Kidney (tissue), 14 donors: Measurements from ENCODE around the gene ARHGAP42. TPM values are rescaled to one million over a fixed set of nuclear protein-coding genes. Genes with fewer than 3 reads are reported as not detected.

Experiments used
- DNase-seq, 5 donors: peaks; one replicate each; pipeline ENCODE4 v3.0.0-alpha.2; 2013 to 2020
- FAIRE-seq: peaks from 2 replicates; lab custom pipeline; 2012; peaks lifted over from hg19 to GRCh38; lab: Jason Lieb, UNC
- H3K27ac ChIP-seq, 2 donors: one replicate each; pipeline ENCODE4 v1.7.0; 2013; ENCODE audit warnings: low read depth in 2 of 2, low read length in 2 of 2, inconsistent platforms in 1 of 2
- H3K27me3 ChIP-seq: one replicate; pipeline ENCODE4 v1.7.1; 2013; ENCODE audit warnings: low read length, inconsistent platforms; ENCODE audit not compliant: control insufficient read depth, insufficient read depth
- H3K36me3 ChIP-seq, 3 donors: one replicate each; pipeline versions ENCODE4 v1.7.0 to v1.7.1; 2013; ENCODE audit warnings: low read length in 3 of 3, control low read depth in 1 of 3, inconsistent platforms in 1 of 3; ENCODE audit not compliant: insufficient read depth in 3 of 3, control insufficient read depth in 2 of 3
- H3K4me1 ChIP-seq, 3 donors: one replicate each; pipeline versions ENCODE4 v1.7.0 to v1.7.1; 2013; ENCODE audit warnings: low read length in 3 of 3, inconsistent platforms in 1 of 3, low read depth in 1 of 3; ENCODE audit not compliant: control insufficient read depth in 2 of 3, insufficient read depth in 2 of 3
- H3K4me3 ChIP-seq, 3 donors: one replicate each; pipeline versions ENCODE4 v1.7.0 to v1.8.1; 2013; ENCODE audit warnings: low read length in 3 of 3, control low read depth in 1 of 3, inconsistent platforms in 1 of 3
- H3K9ac ChIP-seq, 3 donors: one replicate each; pipeline versions ENCODE4 v1.7.0 to v1.7.1; 2013; ENCODE audit warnings: low read length in 3 of 3, control low read depth in 1 of 3, inconsistent platforms in 1 of 3
- H3K9me3 ChIP-seq, 3 donors: one replicate each; pipeline versions ENCODE4 v1.7.0 to v1.7.1; 2013; ENCODE audit warnings: low read length in 3 of 3, control low read depth in 1 of 3, inconsistent platforms in 1 of 3; ENCODE audit not compliant: control insufficient read depth in 2 of 3, insufficient read depth in 1 of 3
- CTCF ChIP-seq: IDR thresholded peaks from 3 replicates; pipeline ENCODE4 v1.5.1; 2012; ENCODE audit warnings: mild to moderate bottlenecking, moderate library complexity, borderline replicate concordance; ENCODE audit not compliant: insufficient read depth; ENCODE audit errors: extremely low read depth
- intact Hi-C: fragments of 100-400 bp; cut with DNase I; formaldehyde crosslinking; loops from one replicate; pipeline ENCODE4 v1.11.1; 2022
- polyA plus RNA-seq: library from polyadenylated mRNA; stranded (reverse); fragments of 350-450 nt; fragmentation: Illumina TruSeq; extraction: RNeasy Lipid Tissue Mini Kit (QIAGEN cat#74804); gene quantifications from one replicate; pipeline ENCODE4 v1.2.3, GENCODE V29; 2014; ENCODE audit warnings: low read depth, low replicate concordance; ENCODE audit not compliant: insufficient read depth
- total RNA-seq: library from RNA; stranded (reverse); fragmentation: NEBNext Ultra II Directional; extraction: Animal tissue kit (Norgen Biotek cat#: 25700); gene quantifications from one replicate; pipeline ENCODE4 v1.2.1, GENCODE V29; 2021
- donor health status: control.
- donor health status: control.
- donor health status: control.
- donor health status: control.
- donor health status: control.
- donor health status: DM: yes; HTN: yes; CAD: no.
- donor health status: Normal renal cell carcinoma (clear cell type).

Gene ARHGAP42
- total and polyA plus RNA-seq, 2 donors from 2014 or later = 4.2 to 18.9 TPM

- intact Hi-C loops = no loop called here
- TF ChIP-seq CTCF = no peak
- H3K9me3 ChIP-seq = no peaks in the 10 kb centered on the region
- FAIRE-seq (no peak), DNase-seq (no peak)
- no peaks in the 10 kb centered on the region for H3K27me3 ChIP-seq
- no peaks in the 10 kb centered on the region for H3K36me3 ChIP-seq
- H3K27ac ChIP-seq = no peak overlapping the region
- H3K4me1 ChIP-seq = no peaks in the 10 kb centered on the region
- H3K9ac ChIP-seq = no peak overlapping the region
- H3K4me3 ChIP-seq = no peak overlapping the region
Observed at GRCh38 chr11:100927579-100927978, 240.5 kb downstream of the ARHGAP42 start.

GRCh38 chr11:100928426-100928825 lies 241.3 kb downstream of the ARHGAP42 start:
- no peak for DNase-seq
- H3K27ac ChIP-seq = no peak overlapping the region
- no peaks in the 10 kb centered on the region for H3K4me1 ChIP-seq
- H3K27me3 ChIP-seq = no peaks in the 10 kb centered on the region
- no peaks in the 10 kb centered on the region for H3K36me3 ChIP-seq
- no peak overlapping the region for H3K9ac ChIP-seq
- FAIRE-seq = no peak
- no peak for TF ChIP-seq CTCF
- no peaks in the 10 kb centered on the region for H3K9me3 ChIP-seq
- no peak overlapping the region for H3K4me3 ChIP-seq
- intact Hi-C loops = no loop called here

- H3K36me3 ChIP-seq = no peaks in the 10 kb centered on the region
- no peak overlapping the region for H3K9ac ChIP-seq
- TF ChIP-seq CTCF = no peak
- DNase-seq (no peak), FAIRE-seq (peak; percentile 27)
- H3K9me3 ChIP-seq = no peaks in the 10 kb centered on the region
- intact Hi-C loops = no loop called here
- H3K4me3 ChIP-seq = no peak overlapping the region
- no peaks in the 10 kb centered on the region for H3K4me1 ChIP-seq
- no peaks in the 10 kb centered on the region for H3K27me3 ChIP-seq
- no peak overlapping the region for H3K27ac ChIP-seq
Observed at GRCh38 chr11:100929377-100929776, 242.3 kb downstream of the ARHGAP42 start.

- Histone ChIP-seq H3K36me3 (no peaks in the 10 kb centered on the region), H3K27ac (no peak overlapping the region), H3K9me3 (no peaks in the 10 kb centered on the region), H3K4me1 (no peaks in the 10 kb centered on the region), H3K9ac (no peak overlapping the region), H3K27me3 (no peaks in the 10 kb centered on the region), H3K4me3 (no peak overlapping the region)
- TF ChIP-seq CTCF = peak; percentile 63
- peak; percentile 97 for FAIRE-seq
- DNase-seq = peak in 2 of 5 donors; percentile 80 to 83
- intact Hi-C loops = loop anchor here (10.0 kb wide), 1 partner anchor 355 kb away; no protein-coding TSS in a partner anchor
Observed at GRCh38 chr11:100930185-100930778, 243.2 kb downstream of the ARHGAP42 start.
